ENCODE results near the gene RPL35.

The RPL35 gene

DNA sequence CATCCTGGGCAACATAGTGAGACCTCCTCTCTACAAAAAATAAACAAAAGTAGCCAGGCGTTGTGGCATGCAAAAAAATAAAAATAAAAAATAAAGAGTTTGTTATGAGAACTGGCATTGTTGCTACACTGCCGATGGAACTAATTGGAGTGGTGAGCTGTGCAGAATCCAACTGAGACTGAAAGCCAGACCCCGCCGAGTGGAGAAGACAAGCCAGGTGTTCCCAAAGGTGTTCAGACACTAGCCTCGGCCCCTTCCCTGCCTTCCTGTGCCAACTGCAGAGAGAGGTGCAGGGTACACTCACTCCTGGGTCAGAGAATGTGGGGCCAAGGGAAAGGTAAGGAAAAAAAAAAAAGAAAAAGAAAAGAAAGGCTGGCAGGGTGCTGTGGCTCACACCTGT is 46.2 kb downstream of the RPL35 start:
- no peak for DNase-seq

DNA sequence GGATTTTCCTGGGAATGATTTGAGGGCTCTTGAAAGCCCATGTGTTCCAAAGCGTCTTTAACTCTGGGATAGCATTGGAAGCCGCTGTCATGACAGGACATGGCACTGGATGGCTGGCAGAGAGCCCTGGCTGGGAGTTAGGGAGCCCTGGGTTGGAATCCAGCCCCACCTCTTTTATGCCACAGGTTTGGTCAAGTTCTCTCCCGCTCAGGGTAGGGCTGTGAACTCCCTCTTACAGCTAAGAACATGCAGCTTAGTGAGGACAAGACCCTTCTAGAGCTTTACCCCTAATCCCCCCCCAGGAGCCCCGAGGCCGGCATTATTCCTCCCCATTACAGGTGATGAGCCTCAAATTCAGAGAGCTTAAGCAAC is 47.6 kb downstream of the RPL35 start:
- DNase-seq: no peak

DNA sequence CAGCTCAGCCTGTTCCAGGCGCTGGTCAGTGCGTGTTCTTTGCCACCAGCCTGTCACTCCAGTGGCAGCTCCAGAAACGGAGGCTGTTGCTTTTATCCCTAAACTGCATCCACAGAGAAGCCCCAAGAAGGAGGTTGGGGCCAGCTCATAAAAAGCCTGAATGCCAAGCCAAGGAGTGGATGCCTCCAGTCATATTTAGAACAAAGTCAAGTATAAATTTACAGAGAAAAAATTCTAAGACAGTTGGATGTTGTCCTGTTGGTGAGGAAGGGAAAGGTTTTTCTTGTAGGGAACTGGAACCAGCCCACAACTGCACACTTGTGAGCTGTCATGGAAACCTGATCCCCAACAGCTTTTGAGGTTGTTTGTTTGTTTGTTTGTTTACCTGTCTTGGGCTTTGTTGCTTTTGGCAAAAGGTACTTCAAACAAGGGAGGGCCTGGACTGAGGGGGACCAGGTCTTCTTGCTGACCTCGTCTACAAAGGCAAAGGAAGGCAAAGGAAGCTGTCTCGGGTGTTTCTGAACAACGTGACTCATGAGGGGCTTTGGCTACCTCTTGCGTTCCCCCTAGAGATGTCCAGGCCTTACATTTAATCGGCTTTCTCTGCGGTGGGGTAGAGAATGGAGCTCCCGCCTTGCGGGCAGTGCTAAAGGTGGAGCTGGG is 48.1 kb downstream of the RPL35 start:
- no peak for DNase-seq

- no peak for DNase-seq
Observed at GRCh38 chr9:124813041-124813440, 48.7 kb downstream of the RPL35 start.

DNA sequence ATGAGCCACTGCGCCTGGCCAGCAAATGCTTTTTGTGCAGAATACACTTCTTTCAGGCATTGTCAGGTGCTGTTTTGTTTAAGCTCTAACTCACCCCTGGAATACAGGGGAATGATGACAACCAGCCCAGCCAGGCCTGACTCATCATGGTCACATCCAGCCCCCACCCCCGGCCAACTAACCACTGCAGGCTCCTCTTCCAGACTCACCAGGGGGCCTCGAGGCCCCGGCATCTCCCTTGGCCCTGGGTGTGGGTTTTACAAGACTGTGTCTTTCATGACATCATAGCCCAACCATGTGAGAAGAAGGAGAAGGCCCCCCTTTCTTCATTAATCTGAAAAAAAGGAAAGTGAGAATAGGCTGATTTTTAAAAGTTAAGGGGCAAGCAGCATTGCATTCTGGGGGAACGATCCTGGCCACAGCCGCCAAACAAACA is 49.3 kb downstream of the RPL35 start:
- no peak for DNase-seq

- no peak for DNase-seq
Observed at GRCh38 chr9:124810663-124811355, 50.9 kb downstream of the RPL35 start.

DNA sequence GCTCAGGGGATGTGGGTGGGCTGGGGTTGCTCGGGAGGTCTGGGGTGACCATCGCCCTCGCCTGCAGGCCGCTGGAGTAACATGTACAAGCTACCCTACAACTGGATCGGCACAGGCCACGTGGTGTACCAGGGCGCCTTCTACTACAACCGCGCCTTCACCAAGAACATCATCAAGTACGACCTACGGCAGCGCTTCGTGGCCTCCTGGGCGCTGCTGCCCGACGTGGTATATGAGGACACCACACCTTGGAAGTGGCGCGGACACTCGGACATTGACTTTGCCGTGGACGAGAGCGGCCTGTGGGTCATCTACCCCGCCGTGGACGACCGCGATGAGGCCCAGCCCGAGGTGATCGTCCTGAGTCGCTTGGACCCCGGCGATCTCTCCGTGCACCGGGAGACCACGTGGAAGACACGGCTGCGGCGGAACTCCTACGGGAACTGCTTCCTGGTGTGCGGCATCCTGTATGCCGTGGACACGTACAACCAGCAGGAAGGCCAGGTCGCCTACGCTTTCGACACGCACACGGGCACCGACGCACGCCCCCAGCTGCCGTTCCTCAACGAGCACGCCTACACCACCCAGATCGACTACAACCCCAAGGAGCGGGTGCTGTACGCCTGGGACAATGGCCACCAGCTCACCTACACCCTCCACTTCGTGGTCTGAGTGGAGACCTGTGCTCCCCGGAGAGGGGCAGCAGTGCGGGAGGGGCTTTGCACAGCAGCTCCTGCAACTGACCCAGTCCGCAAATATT is 51.8 kb downstream of the RPL35 start:
- DNase-seq: no peak

- no peak for DNase-seq
Observed at GRCh38 chr9:124809211-124809610, 52.5 kb downstream of the RPL35 start.

- no peak for DNase-seq
Observed at GRCh38 chr9:124808246-124808956, 53.4 kb downstream of the RPL35 start.
